ENCODE measurements around the gene MLF2.

MLF2 gene

GRCh38 chr12:6752921-6753771 is at the start of gene MLF2:
Gene MLF2 (minus strand): TSS chr12:6753141. CDS start chr12:6752334, 807 bp downstream.
- peak; percentile 99 for DNase-seq

GRCh38 chr12:6799147-6799546 is 46.2 kb upstream of the MLF2 start:
- DNase-seq: no peak

- no peak for DNase-seq
Measured at GRCh38 chr12:6796576-6796975, 43.6 kb upstream of the MLF2 start.

GRCh38 chr12:6795088-6795487 is 42.1 kb upstream of the MLF2 start:
- no peak for DNase-seq

GRCh38 chr12:6792522-6793201 is 39.7 kb upstream of the MLF2 start:
- peak; percentile 51 for DNase-seq

- no peak for DNase-seq
Measured at GRCh38 chr12:6791931-6792520, 39.1 kb upstream of the MLF2 start.

GRCh38 chr12:6790496-6791150 is 37.7 kb upstream of the MLF2 start:
- peak; percentile 47 for DNase-seq

GRCh38 chr12:6788972-6789924 is 36.3 kb upstream of the MLF2 start, which contains the start of gene CD4:
Gene CD4 (plus strand): TSS chr12:6789528. CDS start chr12:6800139, 10,611 bp downstream.
- peak; percentile 76 for DNase-seq

- DNase-seq: no peak
Measured at GRCh38 chr12:6787309-6787708, 34.4 kb upstream of the MLF2 start.

- peak; percentile 48 for DNase-seq
Measured at GRCh38 chr12:6786416-6787094, 33.6 kb upstream of the MLF2 start.

- DNase-seq: no peak
Measured at GRCh38 chr12:6784761-6785160, 31.8 kb upstream of the MLF2 start.

GRCh38 chr12:6784296-6784695 is 31.4 kb upstream of the MLF2 start:
- no peak for DNase-seq

GRCh38 chr12:6783828-6784227 is 30.9 kb upstream of the MLF2 start:
- no peak for DNase-seq

- no peak for DNase-seq
Measured at GRCh38 chr12:6782850-6783566, 30.1 kb upstream of the MLF2 start.

- DNase-seq: no peak
Measured at GRCh38 chr12:6782119-6782518, 29.2 kb upstream of the MLF2 start.

- no peak for DNase-seq
Measured at GRCh38 chr12:6780573-6780972, 27.6 kb upstream of the MLF2 start.

GRCh38 chr12:6779708-6780432 is 26.9 kb upstream of the MLF2 start:
- DNase-seq: no peak

GRCh38 chr12:6778574-6779550 is 25.9 kb upstream of the MLF2 start:
- DNase-seq: peak; percentile 90

GRCh38 chr12:6778217-6778573 is 25.3 kb upstream of the MLF2 start:
- DNase-seq: no peak
